ENCODE data around the gene SPATA1.

SPATA1 gene

GRCh38 chr1:84613026-84613425 lies 106.8 kb downstream of the SPATA1 start:
- H3K79me2 ChIP-seq (ENCODE audit: insufficient read depth, low read length): no peaks in the 10 kb centered on the region
- H3F3A ChIP-seq (ENCODE audit: low read depth): no peaks in the 10 kb centered on the region
- H3K36me3 ChIP-seq (ENCODE audit: insufficient read depth, low read length): no peaks in the 10 kb centered on the region

DNA sequence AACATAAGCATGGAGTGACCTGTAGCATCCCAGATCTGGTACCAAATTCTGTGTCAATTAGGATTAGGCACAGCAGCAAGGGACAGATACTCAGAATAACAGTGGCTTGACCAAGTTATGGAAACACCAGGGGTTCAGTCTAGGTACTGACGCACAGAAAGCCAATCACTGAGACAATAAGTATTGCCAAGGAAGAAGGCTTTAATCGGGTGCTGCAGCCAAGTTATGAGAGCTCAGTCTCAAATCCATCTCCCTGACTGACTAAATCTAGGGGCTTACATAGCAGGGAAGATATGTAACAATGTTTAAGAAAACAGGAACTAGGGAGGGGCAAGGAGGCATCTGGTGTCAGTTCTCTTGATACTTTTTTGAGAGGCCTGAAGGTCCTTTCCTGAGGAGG lies 107.7 kb downstream of the SPATA1 start:
- H2AFZ ChIP-seq (ENCODE audit: low read length): no peak overlapping the region
- H3K4me1 ChIP-seq (ENCODE audit: insufficient read depth, low read length, poor library complexity, severe bottlenecking): no peaks in the 10 kb centered on the region
- no peaks in the 10 kb centered on the region for H3K79me2 ChIP-seq (ENCODE audit: insufficient read depth, low read length)
- no peaks in the 10 kb centered on the region for H3K27me3 ChIP-seq (ENCODE audit: insufficient read depth, low read length, poor library complexity, severe bottlenecking)
- 0 out of 2 replicates have a peak, but pooled peaks cover 5% of the 10 kb centered on the region for H3K9me3 ChIP-seq (ENCODE audit: insufficient read depth, low read depth, low read length)
- H3K9me2 ChIP-seq (replicated peaks; ENCODE audit: low read depth, low read length): no peaks in the 10 kb centered on the region
- H3K4me3 ChIP-seq (ENCODE audit: low read length, poor library complexity, severe bottlenecking): no peak overlapping the region
- H4K20me1 ChIP-seq (ENCODE audit: insufficient read depth, low read length, poor library complexity, severe bottlenecking): no peaks in the 10 kb centered on the region
- H3K36me3 ChIP-seq (ENCODE audit: insufficient read depth, low read length): no peaks in the 10 kb centered on the region
- no peaks in the 10 kb centered on the region for H3F3A ChIP-seq (ENCODE audit: low read depth)
- no peak overlapping the region for H3K9ac ChIP-seq (ENCODE audit: low read depth, low read length, poor library complexity, severe bottlenecking)
- H3K4me2 ChIP-seq (ENCODE audit: low read depth, low read length, poor library complexity, severe bottlenecking): no peak overlapping the region
- TF ChIP-seq, protein P1, sequence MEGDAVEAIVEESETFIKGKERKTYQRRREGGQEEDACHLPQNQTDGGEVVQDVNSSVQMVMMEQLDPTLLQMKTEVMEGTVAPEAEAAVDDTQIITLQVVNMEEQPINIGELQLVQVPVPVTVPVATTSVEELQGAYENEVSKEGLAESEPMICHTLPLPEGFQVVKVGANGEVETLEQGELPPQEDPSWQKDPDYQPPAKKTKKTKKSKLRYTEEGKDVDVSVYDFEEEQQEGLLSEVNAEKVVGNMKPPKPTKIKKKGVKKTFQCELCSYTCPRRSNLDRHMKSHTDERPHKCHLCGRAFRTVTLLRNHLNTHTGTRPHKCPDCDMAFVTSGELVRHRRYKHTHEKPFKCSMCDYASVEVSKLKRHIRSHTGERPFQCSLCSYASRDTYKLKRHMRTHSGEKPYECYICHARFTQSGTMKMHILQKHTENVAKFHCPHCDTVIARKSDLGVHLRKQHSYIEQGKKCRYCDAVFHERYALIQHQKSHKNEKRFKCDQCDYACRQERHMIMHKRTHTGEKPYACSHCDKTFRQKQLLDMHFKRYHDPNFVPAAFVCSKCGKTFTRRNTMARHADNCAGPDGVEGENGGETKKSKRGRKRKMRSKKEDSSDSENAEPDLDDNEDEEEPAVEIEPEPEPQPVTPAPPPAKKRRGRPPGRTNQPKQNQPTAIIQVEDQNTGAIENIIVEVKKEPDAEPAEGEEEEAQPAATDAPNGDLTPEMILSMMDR (conservative IDR thresholded peaks at IDR 0.05; ENCODE audit: low read length): no peak
- no peak for TF ChIP-seq EZH2phosphoT487 (IDR thresholded peaks at IDR 0.05; ENCODE audit: borderline replicate concordance)

More at GRCh38 chr1:84613026-84613425, 106.8 kb downstream of the SPATA1 start:
- TF ChIP-seq, protein P1 (conservative IDR thresholded peaks at IDR 0.05; ENCODE audit: low read length): no peak
- TF ChIP-seq EZH2phosphoT487 (IDR thresholded peaks at IDR 0.05; ENCODE audit: borderline replicate concordance): no peak
- Histone ChIP-seq H3K9me3 (ENCODE audit: insufficient read depth, low read depth, low read length) (0 out of 2 replicates have a peak, but pooled peaks cover 5% of the 10 kb centered on the region), H3K9me2 (replicated peaks; ENCODE audit: low read depth, low read length) (no peaks in the 10 kb centered on the region), H3K4me3 (ENCODE audit: low read length, poor library complexity, severe bottlenecking) (no peak overlapping the region), H2AFZ (ENCODE audit: low read length) (no peak overlapping the region), H3K27me3 (ENCODE audit: insufficient read depth, low read length, poor library complexity, severe bottlenecking) (no peaks in the 10 kb centered on the region), H3K9ac (ENCODE audit: low read depth, low read length, poor library complexity, severe bottlenecking) (no peak overlapping the region), H3K4me2 (ENCODE audit: low read depth, low read length, poor library complexity, severe bottlenecking) (no peak overlapping the region), H4K20me1 (ENCODE audit: insufficient read depth, low read length, poor library complexity, severe bottlenecking) (no peaks in the 10 kb centered on the region), H3K4me1 (ENCODE audit: insufficient read depth, low read length, poor library complexity, severe bottlenecking) (no peaks in the 10 kb centered on the region)

GRCh38 chr1:84615790-84616189 lies 109.6 kb downstream of the SPATA1 start:
- no peaks in the 10 kb centered on the region for H3K36me3 ChIP-seq (ENCODE audit: insufficient read depth, low read length)

More at GRCh38 chr1:84615790-84616189, 109.6 kb downstream of the SPATA1 start:
- no peaks in the 10 kb centered on the region for H3K79me2 ChIP-seq (ENCODE audit: insufficient read depth, low read length)
- H4K20me1 ChIP-seq (ENCODE audit: insufficient read depth, low read length, poor library complexity, severe bottlenecking): no peaks in the 10 kb centered on the region
- TF ChIP-seq, protein P1 (conservative IDR thresholded peaks at IDR 0.05; ENCODE audit: low read length): no peak
- TF ChIP-seq EZH2phosphoT487 (IDR thresholded peaks at IDR 0.05; ENCODE audit: borderline replicate concordance): no peak
- no peaks in the 10 kb centered on the region for H3K9me2 ChIP-seq (replicated peaks; ENCODE audit: low read depth, low read length)
- no peaks in the 10 kb centered on the region for H3K4me1 ChIP-seq (ENCODE audit: insufficient read depth, low read length, poor library complexity, severe bottlenecking)
- no peak overlapping the region for H3K9ac ChIP-seq (ENCODE audit: low read depth, low read length, poor library complexity, severe bottlenecking)
- no peak overlapping the region for H3K4me3 ChIP-seq (ENCODE audit: low read length, poor library complexity, severe bottlenecking)
- H3K27me3 ChIP-seq (ENCODE audit: insufficient read depth, low read length, poor library complexity, severe bottlenecking): no peaks in the 10 kb centered on the region
- H3K4me2 ChIP-seq (ENCODE audit: low read depth, low read length, poor library complexity, severe bottlenecking): no peak overlapping the region
- H2AFZ ChIP-seq (ENCODE audit: low read length): no peak overlapping the region
- no peaks in the 10 kb centered on the region for H3F3A ChIP-seq (ENCODE audit: low read depth)
- H3K9me3 ChIP-seq (ENCODE audit: insufficient read depth, low read depth, low read length): 0 out of 2 replicates have a peak, but pooled peaks cover 3% of the 10 kb centered on the region

Measured in Loucy (cell line).